ENCODE results near the gene CA12. TPM values are rescaled to one million over a fixed set of nuclear protein-coding genes. Genes with fewer than 3 reads are reported as not detected.

Gene CA12
- total RNA-seq, 2 donors from 2014 or later = 8.1 to 26.8 TPM

- no peak for ATAC-seq (ENCODE audit: insufficient number of reproducible peaks, low FRiP score, low read depth)
- no peak overlapping the region for H3K27ac ChIP-seq
These were observed 50.7 kb downstream of the CA12 start for GRCh38 chr15:63330926-63331325.

GRCh38 chr15:63329567-63330350 is 51.9 kb downstream of the CA12 start:
- DNase-seq (ENCODE audit: low spot score) = no peak
- ATAC-seq (ENCODE audit: insufficient number of reproducible peaks, low FRiP score, low read depth) = no peak
- H3K27me3 ChIP-seq (replicated peaks; ENCODE audit: insufficient read depth) = no peaks in the 10 kb centered on the region
- H3K4me3 ChIP-seq = no peak overlapping the region
- no peaks in the 10 kb centered on the region for H3K9me3 ChIP-seq
- no peaks in the 10 kb centered on the region for H3K4me1 ChIP-seq (ENCODE audit: control insufficient read depth in 1 of 2, low read depth in 2 of 2)
- no peak for TF ChIP-seq CTCF (IDR thresholded peaks at IDR 0.05)
- no peak overlapping the region for H3K27ac ChIP-seq
- no peaks in the 10 kb centered on the region for H3K36me3 ChIP-seq

More at GRCh38 chr15:63330926-63331325, 50.7 kb downstream of the CA12 start:
- DNase-seq (ENCODE audit: low spot score) = no peak
- Histone ChIP-seq H3K9me3 (no peaks in the 10 kb centered on the region), H3K4me1 (ENCODE audit: control insufficient read depth in 1 of 2, low read depth in 2 of 2) (no peaks in the 10 kb centered on the region), H3K4me3 (no peak overlapping the region), H3K27me3 (replicated peaks; ENCODE audit: insufficient read depth) (no peaks in the 10 kb centered on the region), H3K36me3 (no peaks in the 10 kb centered on the region)
- no peak for TF ChIP-seq CTCF (IDR thresholded peaks at IDR 0.05)

GRCh38 chr15:63327648-63328421 is 53.8 kb downstream of the CA12 start:
- no peaks in the 10 kb centered on the region for H3K9me3 ChIP-seq
- DNase-seq (ENCODE audit: low spot score) = no peak
- no peaks in the 10 kb centered on the region for H3K27me3 ChIP-seq (replicated peaks; ENCODE audit: insufficient read depth)
- TF ChIP-seq CTCF (IDR thresholded peaks at IDR 0.05) = no peak
- H3K4me1 ChIP-seq (ENCODE audit: control insufficient read depth in 1 of 2, low read depth in 2 of 2) = no peaks in the 10 kb centered on the region
- no peaks in the 10 kb centered on the region for H3K36me3 ChIP-seq
- no peak overlapping the region for H3K4me3 ChIP-seq
- no peak for ATAC-seq (ENCODE audit: insufficient number of reproducible peaks, low FRiP score, low read depth)
- H3K27ac ChIP-seq = no peak overlapping the region

- Histone ChIP-seq H3K4me3 (no peak overlapping the region), H3K27ac (no peak overlapping the region), H3K9me3 (no peaks in the 10 kb centered on the region), H3K36me3 (no peaks in the 10 kb centered on the region), H3K27me3 (replicated peaks; ENCODE audit: insufficient read depth) (no peaks in the 10 kb centered on the region), H3K4me1 (ENCODE audit: control insufficient read depth in 1 of 2, low read depth in 2 of 2) (no peaks in the 10 kb centered on the region)
- DNase-seq (ENCODE audit: low spot score) (no peak), ATAC-seq (ENCODE audit: insufficient number of reproducible peaks, low FRiP score, low read depth) (no peak)
- no peak for TF ChIP-seq CTCF (IDR thresholded peaks at IDR 0.05)
These were observed 56.9 kb downstream of the CA12 start for GRCh38 chr15:63324770-63325169.

GRCh38 chr15:63323798-63324563 is 57.7 kb downstream of the CA12 start:
- H3K36me3 ChIP-seq = no peaks in the 10 kb centered on the region
- TF ChIP-seq CTCF (IDR thresholded peaks at IDR 0.05) = no peak
- no peak overlapping the region for H3K27ac ChIP-seq
- H3K4me3 ChIP-seq = no peak overlapping the region
- H3K27me3 ChIP-seq (replicated peaks; ENCODE audit: insufficient read depth) = no peaks in the 10 kb centered on the region
- no peak for ATAC-seq (ENCODE audit: insufficient number of reproducible peaks, low FRiP score, low read depth)
- no peaks in the 10 kb centered on the region for H3K4me1 ChIP-seq (ENCODE audit: control insufficient read depth in 1 of 2, low read depth in 2 of 2)
- DNase-seq (ENCODE audit: low spot score) = no peak
- H3K9me3 ChIP-seq = no peaks in the 10 kb centered on the region

Measured in thoracic aorta (tissue), 2 donors.